Stimulated activated CD8-positive, alpha-beta memory T cell treated with anti-CD3 and anti-CD28 coated beads, Interleukin-4, amount 100 ng/mL, for 48 hours (primary cell): Measurements from ENCODE around the gene ULK3.

ENCODE experiments used
- DNase-seq: peaks from one replicate; pipeline ENCODE4 v3.0.0-alpha.2; 2020

The ULK3 gene

GRCh38 chr15:74821091-74821789, 21.7 kb downstream of the ULK3 start:
- DNase-seq = no peak

- DNase-seq = no peak
Measured at GRCh38 chr15:74820056-74820455, 22.9 kb downstream of the ULK3 start.

- DNase-seq = no peak
Measured at GRCh38 chr15:74817370-74817737, 25.6 kb downstream of the ULK3 start.

GRCh38 chr15:74816624-74817369, 26.2 kb downstream of the ULK3 start:
- no peak for DNase-seq

GRCh38 chr15:74815961-74816360, 27.0 kb downstream of the ULK3 start:
- no peak for DNase-seq

- no peak for DNase-seq
Measured at GRCh38 chr15:74815121-74815934, 27.6 kb downstream of the ULK3 start.

- no peak for DNase-seq
Measured at GRCh38 chr15:74812533-74812932, 30.4 kb downstream of the ULK3 start, which contains the start of gene LMAN1L. Gene LMAN1L, plus strand, starts transcription at chr15:74812835. Its CDS starts 20 bp downstream, at chr15:74812855.

GRCh38 chr15:74809956-74810355, 33.0 kb downstream of the ULK3 start:
- DNase-seq = no peak

GRCh38 chr15:74809242-74809641, 33.7 kb downstream of the ULK3 start:
- DNase-seq = no peak

- no peak for DNase-seq
Measured at GRCh38 chr15:74808840-74809229, 34.1 kb downstream of the ULK3 start.

GRCh38 chr15:74808078-74808839, 34.7 kb downstream of the ULK3 start:
- no peak for DNase-seq

- DNase-seq = no peak
Measured at GRCh38 chr15:74807282-74807681, 35.7 kb downstream of the ULK3 start.

- no peak for DNase-seq
Measured at GRCh38 chr15:74804935-74805334, 38.0 kb downstream of the ULK3 start.

- no peak for DNase-seq
Measured at GRCh38 chr15:74802862-74803447, 40.0 kb downstream of the ULK3 start.

- DNase-seq = no peak
Measured at GRCh38 chr15:74802290-74802689, 40.7 kb downstream of the ULK3 start.

- no peak for DNase-seq
Measured at GRCh38 chr15:74801311-74801997, 41.5 kb downstream of the ULK3 start.

GRCh38 chr15:74800559-74801094, 42.3 kb downstream of the ULK3 start:
- no peak for DNase-seq

- peak; percentile 92 for DNase-seq
Measured at GRCh38 chr15:74799856-74800558, 42.9 kb downstream of the ULK3 start.

- DNase-seq = no peak
Measured at GRCh38 chr15:74799255-74799855, 43.6 kb downstream of the ULK3 start.
